ENCODE measurements around the gene HES4.

The HES4 gene

DNA sequence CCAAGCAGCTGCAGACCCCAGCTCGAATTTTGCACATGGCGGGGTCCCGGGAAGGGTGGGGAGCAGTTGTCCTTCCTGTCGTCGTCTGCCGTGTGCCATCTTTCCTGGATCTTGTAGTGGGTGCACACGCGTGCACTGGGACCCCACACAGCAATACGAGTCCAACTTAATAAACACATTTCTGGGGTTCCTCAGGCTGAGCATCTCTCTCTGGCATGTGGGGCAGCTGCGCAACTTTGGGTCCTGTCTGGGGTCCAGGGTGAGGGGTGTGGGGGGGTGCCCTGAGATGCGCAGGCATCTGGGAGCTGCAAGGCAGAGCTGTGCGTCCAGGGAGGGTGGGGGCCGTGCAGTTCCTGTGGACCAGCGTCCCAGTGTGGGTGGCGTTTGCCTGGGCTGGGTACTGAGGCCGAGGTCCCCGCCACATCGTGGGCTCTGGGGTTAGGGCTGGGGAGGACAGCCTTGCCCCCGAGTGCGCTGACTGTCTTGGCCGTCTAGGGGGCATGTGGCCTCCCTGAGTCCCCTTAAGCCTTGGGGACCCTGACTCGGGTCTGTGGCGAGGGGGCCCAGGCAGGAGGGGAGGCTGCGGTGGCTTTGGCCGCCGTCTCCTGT is 34.3 kb downstream of the HES4 start:
- DNase-seq (ENCODE audit: low spot score): no peak

DNA sequence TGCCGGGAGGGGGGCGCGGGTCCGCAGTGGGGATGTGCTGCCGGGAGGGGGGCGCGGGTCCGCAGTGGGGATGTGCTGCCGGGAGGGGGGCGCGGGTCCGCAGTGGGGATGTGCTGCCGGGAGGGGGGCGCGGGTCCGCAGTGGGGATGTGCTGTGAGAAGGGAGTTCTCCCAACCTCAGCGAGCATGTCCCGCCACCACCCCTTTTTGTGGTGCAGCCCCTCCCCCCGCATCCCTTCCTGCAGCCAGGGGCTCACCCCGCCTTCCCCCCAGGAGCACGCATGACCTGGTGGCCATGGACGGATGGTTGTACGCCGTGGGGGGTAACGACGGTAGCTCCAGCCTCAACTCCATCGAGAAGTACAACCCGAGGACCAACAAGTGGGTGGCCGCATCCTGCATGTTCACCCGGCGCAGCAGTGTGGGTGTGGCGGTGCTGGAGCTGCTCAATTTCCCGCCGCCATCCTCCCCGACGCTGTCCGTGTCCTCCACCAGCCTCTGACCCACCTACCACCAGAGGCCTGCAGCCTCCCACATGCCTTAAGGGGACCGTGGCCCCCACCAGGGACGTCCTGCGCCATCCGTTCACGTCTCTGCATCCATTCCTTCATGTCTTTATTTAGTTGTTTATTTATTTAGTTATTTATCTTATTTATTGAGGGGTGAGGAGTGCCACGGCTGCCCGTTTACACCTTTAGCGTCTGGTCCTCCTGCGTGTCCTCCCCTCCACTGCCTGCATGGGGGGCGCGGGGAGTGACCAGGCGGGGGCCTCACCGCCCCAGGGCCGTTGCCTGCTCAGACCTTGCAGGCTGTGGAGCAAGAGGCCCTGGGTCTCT is 35.0 kb downstream of the HES4 start:
- no peak for DNase-seq (ENCODE audit: low spot score)

DNA sequence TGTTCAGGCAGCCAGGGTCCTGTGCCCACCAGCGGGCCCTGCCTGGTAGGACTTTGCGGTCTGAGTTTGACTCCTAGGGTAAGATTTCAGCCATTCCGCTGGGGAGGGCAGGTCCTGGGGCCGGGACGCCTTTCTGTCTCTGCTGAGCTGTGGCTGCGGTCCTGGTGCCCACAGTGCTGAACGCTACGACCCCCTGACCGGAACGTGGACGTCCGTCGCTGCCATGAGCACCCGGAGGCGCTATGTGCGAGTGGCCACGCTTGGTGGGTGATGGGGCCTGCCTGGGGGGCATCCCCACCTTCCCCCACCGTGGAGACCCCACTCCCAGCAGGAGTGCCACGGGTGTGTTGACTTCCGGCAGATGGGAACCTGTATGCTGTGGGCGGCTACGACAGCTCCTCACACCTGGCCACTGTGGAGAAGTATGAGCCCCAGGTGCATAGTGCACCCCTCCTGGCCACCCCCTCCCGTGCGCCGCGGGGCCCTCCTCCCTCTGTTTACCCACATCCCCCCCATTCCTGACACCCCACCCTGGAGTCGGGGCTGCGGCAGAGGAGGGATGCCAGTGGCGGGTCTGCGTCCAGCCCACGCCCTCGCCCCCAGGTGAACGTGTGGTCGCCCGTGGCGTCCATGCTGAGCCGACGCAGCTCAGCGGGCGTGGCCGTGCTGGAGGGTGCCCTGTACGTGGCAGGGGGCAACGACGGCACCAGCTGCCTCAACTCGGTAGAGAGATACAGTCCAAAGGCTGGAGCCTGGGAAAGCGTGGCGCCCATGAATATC is 36.0 kb downstream of the HES4 start:
- DNase-seq (ENCODE audit: low spot score): no peak

DNA sequence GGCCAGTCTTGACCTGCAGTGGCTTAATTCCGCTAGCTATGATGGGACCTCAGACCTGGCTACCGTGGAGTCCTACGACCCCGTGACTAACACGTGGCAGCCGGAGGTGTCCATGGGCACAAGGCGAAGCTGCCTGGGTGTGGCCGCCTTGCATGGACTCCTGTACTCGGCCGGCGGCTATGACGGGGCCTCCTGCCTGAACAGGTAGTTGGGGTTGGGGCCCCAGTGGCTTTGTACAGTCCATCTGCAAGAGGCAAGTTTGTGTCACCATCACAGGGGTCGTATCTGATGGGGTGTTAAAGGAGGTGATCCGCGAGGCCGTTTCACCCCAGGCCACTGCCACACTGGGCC is 36.6 kb downstream of the HES4 start:
- no peak for DNase-seq (ENCODE audit: low spot score)

DNA sequence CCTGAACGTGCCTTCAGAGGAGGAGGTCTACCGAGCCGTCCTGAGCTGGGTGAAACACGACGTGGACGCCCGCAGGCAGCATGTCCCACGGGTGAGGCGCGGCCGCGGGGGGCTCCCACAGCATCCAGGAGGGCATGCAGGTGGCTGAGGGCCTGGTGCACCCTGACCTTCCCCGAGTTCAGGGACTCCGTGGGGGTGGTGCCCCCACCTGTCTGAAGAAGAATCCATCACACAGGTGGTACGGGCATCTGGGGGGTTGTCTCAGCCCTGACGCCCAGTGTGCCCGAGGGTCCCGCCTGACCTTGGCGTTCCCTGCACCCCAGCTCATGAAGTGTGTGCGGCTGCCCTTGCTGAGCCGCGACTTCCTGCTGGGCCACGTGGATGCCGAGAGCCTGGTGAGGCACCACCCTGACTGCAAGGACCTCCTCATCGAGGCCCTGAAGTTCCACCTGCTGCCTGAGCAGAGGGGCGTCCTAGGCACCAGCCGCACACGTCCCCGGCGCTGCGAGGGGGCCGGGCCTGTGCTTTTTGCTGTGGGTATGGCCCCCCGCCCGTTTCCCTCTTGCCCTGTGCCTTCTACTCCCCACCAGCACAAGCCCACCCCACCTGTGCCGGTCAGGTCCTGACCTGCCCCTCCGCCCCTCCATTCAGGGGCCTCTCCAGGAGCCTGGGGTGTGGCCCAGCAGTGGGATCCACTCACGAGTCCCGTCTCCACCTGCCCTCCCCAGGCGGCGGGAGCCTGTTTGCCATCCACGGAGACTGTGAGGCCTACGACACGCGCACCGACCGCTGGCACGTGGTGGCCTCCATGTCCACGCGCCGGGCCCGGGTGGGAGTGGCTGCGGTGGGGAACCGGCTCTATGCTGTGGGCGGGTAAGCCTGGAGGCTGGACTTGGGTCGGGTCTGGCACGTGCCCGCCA is 37.3 kb downstream of the HES4 start:
- no peak for DNase-seq (ENCODE audit: low spot score)

DNA sequence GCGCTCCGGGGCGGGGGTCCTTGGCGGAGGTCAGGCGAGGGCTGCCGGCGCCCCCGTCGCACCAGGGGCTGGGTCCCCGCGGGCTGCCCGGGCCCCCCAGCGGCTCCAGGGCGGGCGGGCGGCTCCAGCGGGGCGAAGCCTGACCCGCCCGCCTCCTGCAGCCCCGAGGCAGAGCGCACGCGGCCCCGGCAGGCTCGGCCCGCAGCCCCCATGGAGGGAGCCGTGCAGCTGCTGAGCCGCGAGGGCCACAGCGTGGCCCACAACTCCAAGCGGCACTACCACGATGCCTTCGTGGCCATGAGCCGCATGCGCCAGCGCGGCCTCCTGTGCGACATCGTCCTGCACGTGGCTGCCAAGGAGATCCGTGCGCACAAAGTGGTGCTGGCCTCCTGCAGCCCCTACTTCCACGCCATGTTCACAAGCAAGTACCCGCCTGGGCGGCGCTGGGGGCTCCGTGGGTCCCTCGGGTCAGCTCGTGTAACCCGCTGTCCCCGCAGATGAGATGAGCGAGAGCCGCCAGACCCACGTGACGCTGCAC is 38.7 kb downstream of the HES4 start:
- DNase-seq (ENCODE audit: low spot score): no peak

DNA sequence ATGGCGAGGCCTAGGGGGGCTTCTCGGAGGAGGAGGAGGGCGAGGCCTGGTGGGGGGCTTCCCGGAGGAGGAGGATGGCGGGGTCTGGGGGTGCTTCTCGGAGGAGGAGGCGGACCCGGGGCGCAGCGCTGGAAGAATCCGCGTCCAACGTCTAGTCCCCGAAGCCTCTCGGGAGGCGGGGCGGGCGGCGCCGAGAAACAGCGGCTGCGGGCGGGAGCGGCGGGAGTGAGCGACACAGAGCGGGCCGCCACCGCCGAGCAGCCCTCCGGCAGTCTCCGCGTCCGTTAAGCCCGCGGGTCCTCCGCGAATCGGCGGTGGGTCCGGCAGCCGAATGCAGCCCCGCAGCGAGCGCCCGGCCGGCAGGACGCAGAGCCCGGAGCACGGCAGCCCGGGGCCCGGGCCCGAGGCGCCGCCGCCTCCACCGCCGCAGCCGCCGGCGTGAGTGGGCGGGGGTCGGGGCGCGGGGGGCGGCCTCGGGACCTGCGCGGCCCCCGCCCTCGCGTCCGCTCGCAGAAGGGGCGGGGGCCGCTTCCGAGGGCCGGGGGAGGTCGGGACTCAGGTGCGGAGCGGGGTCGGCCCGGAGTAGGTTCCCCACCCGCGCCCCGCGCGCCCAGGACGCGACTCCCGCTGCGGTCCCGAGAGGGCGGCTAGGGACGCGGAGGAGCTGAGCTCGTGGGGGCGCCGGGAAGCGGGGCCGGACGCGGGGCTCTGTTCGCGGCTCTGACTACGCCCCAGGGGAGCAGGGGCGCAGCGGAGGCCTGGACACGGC is 39.4 kb downstream of the HES4 start, which contains the start of gene KLHL17:
TSS of gene KLHL17 (plus strand) at position 222 of the 769 bp plus-strand sequence. CDS start at position 332, 110 bp downstream.
- peak; percentile 81 for DNase-seq (ENCODE audit: low spot score)

DNA sequence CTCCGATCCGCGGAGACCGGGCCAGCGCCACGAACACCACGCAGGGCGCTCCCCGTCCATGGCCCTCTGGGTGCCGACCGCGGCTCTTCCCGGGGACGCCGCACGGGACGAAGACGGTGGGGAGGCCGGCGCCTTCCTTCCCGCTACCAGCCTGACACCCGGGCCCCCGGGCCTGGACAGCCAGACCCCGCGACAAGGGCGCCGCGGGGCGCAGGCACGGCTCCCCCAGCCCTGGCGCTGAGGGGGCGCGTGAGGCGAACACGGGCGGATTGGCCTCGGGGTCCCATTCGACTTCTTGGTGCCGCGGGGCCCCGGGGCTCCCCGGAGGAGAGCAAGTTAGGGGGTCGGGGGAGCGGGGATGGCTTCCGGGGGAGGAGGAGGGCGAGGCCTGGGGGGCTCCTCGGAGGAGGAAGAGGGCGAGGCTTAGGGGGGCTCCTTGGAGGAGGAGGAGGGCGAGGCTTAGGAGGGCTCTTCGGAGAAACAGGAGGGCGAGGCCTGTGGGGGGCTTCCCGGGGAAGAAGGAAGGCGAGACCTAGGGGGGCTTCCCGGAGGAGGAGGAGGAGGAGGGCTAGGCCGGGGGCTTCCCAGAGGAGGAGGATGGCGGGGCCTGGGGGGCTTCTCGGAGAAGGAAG is 40.0 kb downstream of the HES4 start:
- DNase-seq (ENCODE audit: low spot score): no peak

DNA sequence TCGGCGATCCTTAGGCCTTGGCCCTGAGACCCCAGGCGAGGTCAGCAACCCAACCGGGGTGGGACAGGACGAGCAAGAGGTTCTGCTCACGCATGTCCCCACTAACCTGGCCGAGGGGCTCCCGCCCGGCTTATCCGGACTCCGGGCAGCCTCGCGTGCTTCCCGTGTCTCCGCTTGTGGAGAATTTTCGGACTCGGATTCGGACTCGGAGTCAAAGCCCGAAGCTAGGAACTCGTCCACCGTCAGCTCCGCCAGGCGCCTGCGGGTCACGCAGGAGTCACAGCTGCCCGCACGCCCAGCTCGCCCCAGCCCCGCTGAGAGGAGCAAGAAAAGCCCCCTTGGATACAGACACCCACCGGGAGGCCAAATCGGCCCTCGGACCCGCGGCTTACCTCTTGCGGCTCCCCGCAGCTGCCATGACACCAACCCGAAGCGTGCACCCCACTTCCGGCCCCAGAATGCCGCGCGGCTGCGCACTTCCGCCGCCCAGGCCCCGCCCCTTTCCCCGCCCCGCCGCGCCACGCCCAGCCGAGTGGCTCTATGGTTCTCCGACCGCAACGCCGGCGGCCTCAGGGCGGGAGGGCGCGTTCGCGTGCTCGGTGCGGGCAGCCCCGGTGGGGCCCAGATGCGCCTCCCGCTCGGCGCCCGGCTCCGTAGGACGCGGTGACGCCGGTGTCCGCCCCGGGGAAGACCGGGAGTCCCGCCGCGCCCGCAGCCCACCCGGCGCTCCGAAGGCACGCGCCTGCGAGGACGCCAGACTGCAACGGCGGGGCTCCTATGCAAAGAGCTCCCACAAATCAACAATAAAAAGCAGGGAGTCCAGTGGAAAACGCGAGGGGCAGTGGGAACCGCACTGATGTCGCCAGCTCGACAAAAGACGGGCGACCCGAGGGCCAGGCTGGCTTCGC is 40.8 kb downstream of the HES4 start, which contains the start of gene NOC2L:
TSS of gene NOC2L (minus strand) at position 434 of the 908 bp plus-strand sequence. CDS start at position 418, 16 bp downstream.
- DNase-seq (ENCODE audit: low spot score): peak; percentile 97

DNA sequence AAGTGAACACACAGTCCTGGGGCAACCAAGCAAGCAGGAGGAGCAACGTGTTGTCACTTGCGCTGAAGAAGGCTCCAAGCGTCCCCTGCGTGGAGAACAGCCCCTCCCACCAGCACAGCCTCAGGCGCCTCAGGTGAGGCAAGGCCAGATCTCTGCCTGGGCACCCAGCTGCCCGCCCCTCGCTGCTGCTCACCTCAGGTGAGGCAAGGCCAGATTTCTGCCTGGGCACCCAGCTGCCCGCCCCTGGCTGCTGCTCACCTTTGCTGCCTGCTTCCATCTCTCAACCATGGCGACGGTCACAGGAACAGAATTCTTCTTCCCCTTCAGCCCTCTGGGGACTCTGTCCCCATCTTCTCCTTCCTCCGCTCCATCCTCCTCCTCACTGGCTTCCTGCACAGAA is 43.3 kb downstream of the HES4 start:
- no peak for DNase-seq (ENCODE audit: low spot score)

DNA sequence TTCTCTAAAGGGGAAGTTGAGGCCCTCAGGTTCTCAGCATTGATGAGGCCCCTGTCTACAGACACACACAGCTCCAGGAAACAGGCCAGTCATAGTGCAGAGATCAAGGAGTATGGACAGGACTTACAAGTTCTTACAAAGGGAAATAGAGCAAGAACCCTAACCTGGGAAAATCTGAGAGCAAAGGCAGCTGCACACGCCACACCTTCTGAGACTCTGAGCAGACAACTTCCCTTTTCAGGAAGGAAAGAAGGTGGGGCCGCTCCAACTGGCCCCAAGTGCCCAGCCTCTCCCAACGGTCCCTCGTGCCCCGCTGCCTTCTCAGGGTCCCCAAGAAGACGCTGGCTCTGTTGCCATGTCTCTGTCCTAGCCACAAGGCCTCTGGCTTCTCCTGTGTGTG is 44.4 kb downstream of the HES4 start:
- no peak for DNase-seq (ENCODE audit: low spot score)

DNA sequence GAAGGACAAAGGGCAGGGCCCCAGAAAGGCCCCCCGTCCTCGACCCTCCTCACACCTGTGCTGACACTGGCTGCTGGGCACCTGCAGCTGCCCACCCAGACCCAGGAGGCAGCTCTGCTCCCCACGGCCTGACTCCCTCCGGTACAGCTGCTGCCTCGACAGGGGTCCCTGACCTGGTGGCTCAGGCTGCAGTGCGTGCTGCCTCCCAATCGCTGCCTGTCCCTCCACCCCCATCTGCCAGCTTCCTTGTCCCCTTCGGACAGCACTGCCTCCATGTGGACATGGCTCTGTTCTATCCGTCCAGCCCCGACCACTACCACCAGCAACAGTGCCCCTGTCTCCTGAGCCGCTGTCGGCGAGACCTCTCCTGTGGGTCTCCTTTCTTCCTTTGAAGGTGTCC is 45.0 kb downstream of the HES4 start:
- DNase-seq (ENCODE audit: low spot score): no peak

DNA sequence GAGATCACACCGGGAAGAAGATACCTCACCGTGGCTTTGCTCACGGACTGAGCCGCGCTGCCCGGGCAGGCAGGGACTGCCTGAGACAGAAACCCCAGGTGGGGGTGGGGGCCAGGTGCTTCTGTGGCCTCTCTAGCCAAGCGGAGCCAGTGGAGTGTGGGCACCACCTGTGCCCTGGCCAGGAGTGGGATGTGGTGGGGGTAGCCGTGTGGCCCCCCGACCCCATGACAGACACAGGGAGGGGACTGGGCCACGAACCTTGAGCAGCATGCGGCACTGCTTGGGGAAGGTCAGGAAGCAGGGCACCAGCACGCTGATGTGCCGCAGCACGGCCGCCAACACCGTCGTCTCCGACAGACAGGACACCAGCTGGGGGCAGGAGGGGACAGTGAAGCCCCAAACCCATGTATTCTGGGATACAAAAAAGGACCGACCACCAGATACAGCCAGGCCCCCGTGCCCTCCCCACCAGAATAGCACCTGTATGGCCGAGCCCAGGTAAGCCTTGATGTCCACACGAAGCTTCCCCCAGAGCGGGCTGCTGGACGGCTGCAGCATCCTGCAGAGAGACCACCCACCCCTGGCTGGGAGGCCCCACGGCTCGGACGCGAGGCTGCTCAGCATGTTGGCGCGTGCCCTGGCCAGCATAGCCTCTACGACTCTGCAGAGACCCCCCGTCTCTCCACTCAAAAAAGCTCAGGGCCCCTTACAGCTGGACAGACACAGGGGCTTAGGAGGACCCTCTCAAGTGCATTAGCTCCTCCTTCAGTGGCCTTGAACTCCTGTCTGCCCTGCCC is 46.2 kb downstream of the HES4 start:
- no peak for DNase-seq (ENCODE audit: low spot score)

DNA sequence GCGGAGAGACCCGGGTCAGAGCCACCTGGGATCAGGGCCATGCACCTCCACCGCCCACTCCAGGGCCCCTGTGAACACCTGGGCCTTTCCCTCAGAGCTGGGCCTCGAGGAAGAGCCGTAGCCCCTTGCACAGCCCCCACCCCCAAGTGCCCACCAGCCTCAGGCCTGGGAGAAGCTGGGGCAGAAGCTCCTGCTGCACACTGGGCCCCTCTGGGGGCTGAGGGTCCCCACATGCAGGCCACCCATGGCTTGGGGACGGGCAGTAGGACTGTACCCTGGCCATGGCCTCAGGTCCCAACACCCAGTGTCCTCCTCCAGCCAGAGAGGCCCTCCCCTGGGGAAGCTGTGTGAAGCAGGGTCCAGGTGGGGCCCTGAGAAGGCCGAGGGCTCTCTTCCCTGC is 47.3 kb downstream of the HES4 start:
- no peak for DNase-seq (ENCODE audit: low spot score)

DNA sequence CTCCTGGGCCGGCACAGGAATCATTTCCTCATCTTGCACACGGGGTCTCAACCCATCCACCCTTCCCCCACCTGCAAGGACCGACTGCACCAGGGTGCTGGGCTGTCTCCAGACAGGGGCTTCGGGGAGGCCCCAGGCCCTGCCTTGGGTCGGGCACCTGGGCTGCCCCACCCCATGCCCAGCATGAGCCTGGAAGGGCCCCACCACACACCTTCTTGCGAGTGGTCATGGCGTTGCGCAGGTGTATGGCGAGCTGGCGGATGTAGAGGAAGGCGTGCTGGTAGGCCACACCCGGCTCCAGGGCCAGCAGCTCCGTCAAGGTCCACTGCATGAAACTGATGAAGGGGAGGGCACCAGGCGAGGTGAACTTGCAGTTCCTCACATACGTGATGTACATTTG is 47.7 kb downstream of the HES4 start:
- no peak for DNase-seq (ENCODE audit: low spot score)

DNA sequence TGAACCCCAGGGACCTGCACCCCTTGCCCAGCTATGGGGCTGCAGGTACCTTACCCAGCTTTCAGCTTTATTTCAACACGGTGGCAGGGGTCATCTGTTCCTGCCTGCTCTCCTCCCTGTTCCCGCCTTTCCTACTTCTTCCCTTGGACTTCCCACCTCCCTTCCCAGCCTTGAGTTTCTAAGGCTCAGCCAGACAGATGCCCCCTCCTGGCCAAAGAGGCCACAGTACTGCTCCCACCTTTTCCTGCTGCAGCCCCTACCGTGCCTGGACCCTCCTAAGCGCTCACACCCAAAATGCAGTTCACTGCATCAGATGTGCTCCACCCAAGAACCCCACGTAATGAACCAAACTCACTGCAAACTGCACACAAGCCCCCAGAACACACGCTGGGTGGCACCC is 48.5 kb downstream of the HES4 start:
- no peak for DNase-seq (ENCODE audit: low spot score)

DNA sequence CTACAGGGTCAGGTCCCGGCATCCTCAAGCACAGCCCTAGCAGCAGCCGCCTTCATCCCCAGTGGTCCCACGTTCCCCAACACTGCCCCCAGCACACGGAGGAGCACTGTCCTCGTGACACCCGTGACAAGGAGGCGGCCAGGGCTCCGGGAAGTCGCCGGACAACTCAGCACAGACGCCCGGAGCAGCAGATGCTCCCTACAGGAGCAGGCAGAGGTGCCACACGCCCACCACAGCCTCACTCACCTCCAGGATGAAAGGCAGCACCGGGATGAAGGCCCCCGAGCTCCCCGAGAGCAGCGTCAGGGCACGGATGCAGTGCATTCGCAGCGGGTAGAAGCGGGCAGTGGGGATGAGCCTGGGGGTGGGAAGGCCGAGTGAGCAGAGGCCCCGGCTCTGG is 49.0 kb downstream of the HES4 start:
- DNase-seq (ENCODE audit: low spot score): no peak

DNA sequence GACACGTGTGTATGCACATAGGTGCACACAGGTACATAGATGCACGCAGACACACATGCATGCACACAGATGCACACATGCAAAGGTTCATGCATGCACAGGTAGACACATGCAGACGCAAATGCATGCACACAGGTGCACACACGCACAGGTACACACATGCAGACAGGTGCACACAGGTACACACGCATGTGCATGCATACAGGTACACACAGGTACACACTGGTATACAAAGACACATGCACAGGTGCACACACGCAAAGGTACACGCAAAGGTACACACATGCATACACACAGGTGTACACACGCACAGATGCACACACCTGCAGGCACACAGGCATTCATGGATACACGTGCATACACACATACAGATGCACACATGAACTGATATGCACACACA is 49.6 kb downstream of the HES4 start:
- DNase-seq (ENCODE audit: low spot score): no peak
